ENCODE data around the gene THBS3. TPM values are rescaled to one million over a fixed set of nuclear protein-coding genes. Genes with fewer than 3 reads are reported as not detected.

Gene THBS3
- total RNA-seq, 1 experiment from 2014 or later = 33.0 TPM

DNA sequence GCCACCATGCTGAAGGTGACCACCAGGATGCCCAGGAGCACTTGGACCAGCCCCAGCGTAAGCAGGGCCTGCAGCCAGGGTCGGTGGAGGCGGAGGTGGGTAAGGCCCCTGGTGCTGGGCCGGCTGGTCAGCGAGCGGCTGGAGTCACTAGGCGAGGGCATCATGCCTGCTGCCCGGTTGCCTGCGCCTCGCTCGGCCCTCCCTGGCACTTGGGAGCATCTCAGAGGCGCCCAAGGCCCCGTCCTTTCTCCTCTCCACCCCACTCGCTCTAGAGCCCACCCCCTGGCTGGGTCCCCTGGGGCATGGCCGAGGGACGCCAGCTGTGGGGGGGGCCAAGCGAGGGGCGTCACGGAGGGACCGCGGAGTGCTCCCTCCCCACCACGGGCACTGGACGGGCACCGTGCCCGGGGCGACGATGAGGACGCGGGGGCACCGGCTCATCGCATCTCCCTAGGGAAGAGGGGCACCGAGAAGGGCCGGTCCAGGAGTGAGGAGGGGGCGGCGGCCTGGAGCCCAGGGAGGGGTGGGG is 47.1 kb upstream of the THBS3 start:
- CTCF ChIA-PET = interaction anchor here (0.6 to 10.0 kb wide), 4 partner anchors 13 to 532 kb away, joined by 3 to 238 read pairs (median 4); partner anchors contain the start of genes CLK2 and HCN3
- BruUV-seq (replicated peaks) = no TSS peak
- peak; percentile 29 for DNase-seq (ENCODE audit: unreplicated experiment)

DNA sequence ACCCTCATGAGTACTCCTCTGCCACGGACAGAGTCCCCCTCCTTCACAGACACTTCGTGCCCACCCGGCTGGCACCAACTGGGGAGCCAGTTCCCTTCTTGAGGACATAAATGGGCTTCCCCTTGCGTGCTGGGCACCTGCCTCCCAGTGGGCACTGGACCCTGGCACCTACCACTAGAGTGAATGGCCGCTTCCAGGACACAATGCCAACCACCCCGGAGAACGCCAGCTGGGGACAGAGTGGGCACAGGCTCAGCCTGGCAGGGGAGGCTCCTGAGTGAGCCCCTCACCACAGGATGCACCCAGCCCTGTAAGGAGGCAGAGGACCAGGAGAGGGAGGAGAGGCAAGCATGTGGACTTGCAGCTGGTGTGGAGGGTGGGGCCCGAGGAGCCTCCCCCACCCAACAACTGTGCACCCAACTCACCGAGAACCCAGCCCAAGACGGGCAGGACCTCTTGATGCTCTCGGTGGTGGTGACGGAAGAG is 46.6 kb upstream of the THBS3 start:
- Mint-ChIP-seq H3K27me3 (ENCODE audit: insufficient read depth, unreplicated experiment) (no peaks in the 10 kb centered on the region), H3K4me3 (ENCODE audit: unreplicated experiment) (peak overlapping the region; percentile 84), H3K4me1 (ENCODE audit: insufficient read depth, unreplicated experiment) (peaks cover 28% of the 10 kb centered on the region), H3K9me3 (ENCODE audit: unreplicated experiment) (no peaks in the 10 kb centered on the region), H3K36me3 (ENCODE audit: insufficient read depth, unreplicated experiment) (peaks cover 29% of the 10 kb centered on the region), H3K27ac (ENCODE audit: low read depth, unreplicated experiment) (peak overlapping the region; percentile 35)
- ChIA-PET POLR2A (interaction anchor here (0.9 to 7.5 kb wide), 6 partner anchors 7 to 309 kb away, joined by 3 to 45 read pairs (median 8); partner anchors contain the start of genes CLK2, KRTCAP2 and SCAMP3), CTCF (interaction anchor here (0.7 to 10.0 kb wide), 4 partner anchors 13 to 533 kb away, joined by 3 to 238 read pairs (median 30); partner anchors contain the start of genes CLK2, HCN3, MTX1 and THBS3)
- intact Hi-C loops (cut with micrococcal nuclease) = no loop called here
- TF ChIP-seq, protein P1, sequence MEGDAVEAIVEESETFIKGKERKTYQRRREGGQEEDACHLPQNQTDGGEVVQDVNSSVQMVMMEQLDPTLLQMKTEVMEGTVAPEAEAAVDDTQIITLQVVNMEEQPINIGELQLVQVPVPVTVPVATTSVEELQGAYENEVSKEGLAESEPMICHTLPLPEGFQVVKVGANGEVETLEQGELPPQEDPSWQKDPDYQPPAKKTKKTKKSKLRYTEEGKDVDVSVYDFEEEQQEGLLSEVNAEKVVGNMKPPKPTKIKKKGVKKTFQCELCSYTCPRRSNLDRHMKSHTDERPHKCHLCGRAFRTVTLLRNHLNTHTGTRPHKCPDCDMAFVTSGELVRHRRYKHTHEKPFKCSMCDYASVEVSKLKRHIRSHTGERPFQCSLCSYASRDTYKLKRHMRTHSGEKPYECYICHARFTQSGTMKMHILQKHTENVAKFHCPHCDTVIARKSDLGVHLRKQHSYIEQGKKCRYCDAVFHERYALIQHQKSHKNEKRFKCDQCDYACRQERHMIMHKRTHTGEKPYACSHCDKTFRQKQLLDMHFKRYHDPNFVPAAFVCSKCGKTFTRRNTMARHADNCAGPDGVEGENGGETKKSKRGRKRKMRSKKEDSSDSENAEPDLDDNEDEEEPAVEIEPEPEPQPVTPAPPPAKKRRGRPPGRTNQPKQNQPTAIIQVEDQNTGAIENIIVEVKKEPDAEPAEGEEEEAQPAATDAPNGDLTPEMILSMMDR (IDR thresholded peaks at IDR 0.05; ENCODE audit: unreplicated experiment) = no peak
- DNase-seq (ENCODE audit: unreplicated experiment) = no peak
- no TSS peak for BruUV-seq (replicated peaks)

More for the DNA sequence above, 47.1 kb upstream of the THBS3 start:
- no peaks in the 10 kb centered on the region for H3K27me3 Mint-ChIP-seq (ENCODE audit: insufficient read depth, unreplicated experiment)
- no peaks in the 10 kb centered on the region for H3K9me3 Mint-ChIP-seq (ENCODE audit: unreplicated experiment)
- H3K27ac Mint-ChIP-seq (ENCODE audit: low read depth, unreplicated experiment) = peak overlapping the region; percentile 35
- peaks cover 28% of the 10 kb centered on the region for H3K4me1 Mint-ChIP-seq (ENCODE audit: insufficient read depth, unreplicated experiment)
- POLR2A ChIA-PET = interaction anchor here (0.6 to 3.9 kb wide), 11 partner anchors 10 to 397 kb away, joined by 3 to 20 read pairs (median 3); partner anchors contain the start of genes CLK2 and KRTCAP2
- intact Hi-C loops (cut with micrococcal nuclease) = no loop called here
- H3K4me3 Mint-ChIP-seq (ENCODE audit: unreplicated experiment) = peak overlapping the region; percentile 84
- TF ChIP-seq, protein P1 (IDR thresholded peaks at IDR 0.05; ENCODE audit: unreplicated experiment) = no peak
- peaks cover 34% of the 10 kb centered on the region for H3K36me3 Mint-ChIP-seq (ENCODE audit: insufficient read depth, unreplicated experiment)

DNA sequence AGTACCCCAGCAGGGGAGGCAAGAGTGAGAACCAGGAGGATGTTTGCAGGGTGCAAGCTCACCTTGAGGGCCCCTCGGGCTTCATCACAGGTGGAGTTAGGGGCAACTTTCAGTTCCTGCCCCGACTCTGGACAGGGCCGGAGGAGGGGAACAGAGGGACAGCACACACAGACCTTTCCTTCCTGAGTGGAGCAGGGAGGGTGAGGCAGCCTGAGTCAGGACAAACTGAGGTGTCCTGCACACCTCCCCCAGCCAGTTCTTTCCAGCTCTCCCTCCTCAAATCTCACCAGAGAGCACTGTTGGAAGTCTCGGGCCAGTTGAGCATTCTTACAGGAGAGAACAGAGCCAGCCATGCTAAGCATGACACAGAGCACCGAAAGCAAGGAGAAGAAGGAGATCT is 46.1 kb upstream of the THBS3 start:
- peaks cover 28% of the 10 kb centered on the region for H3K4me1 Mint-ChIP-seq (ENCODE audit: insufficient read depth, unreplicated experiment)
- H3K4me3 Mint-ChIP-seq (ENCODE audit: unreplicated experiment) = peak overlapping the region; percentile 84
- peaks cover 24% of the 10 kb centered on the region for H3K36me3 Mint-ChIP-seq (ENCODE audit: insufficient read depth, unreplicated experiment)
- H3K27me3 Mint-ChIP-seq (ENCODE audit: insufficient read depth, unreplicated experiment) = no peaks in the 10 kb centered on the region
- CTCF ChIA-PET = interaction anchor here (0.7 to 10.0 kb wide), 4 partner anchors 16 to 533 kb away, joined by 3 to 238 read pairs (median 30); partner anchors contain the start of genes CLK2, HCN3, MTX1 and THBS3
- BruUV-seq (replicated peaks) = no TSS peak
- no peak for DNase-seq (ENCODE audit: unreplicated experiment)
- no peaks in the 10 kb centered on the region for H3K9me3 Mint-ChIP-seq (ENCODE audit: unreplicated experiment)
- TF ChIP-seq, protein P1 (IDR thresholded peaks at IDR 0.05; ENCODE audit: unreplicated experiment) = no peak
- peak overlapping the region; percentile 35 for H3K27ac Mint-ChIP-seq (ENCODE audit: low read depth, unreplicated experiment)
- intact Hi-C loops (cut with micrococcal nuclease) = no loop called here
- POLR2A ChIA-PET = interaction anchor here (1.0 to 7.5 kb wide), 5 partner anchors 8 to 310 kb away, joined by 3 to 45 read pairs (median 9); partner anchors contain the start of genes CLK2 and SCAMP3

DNA sequence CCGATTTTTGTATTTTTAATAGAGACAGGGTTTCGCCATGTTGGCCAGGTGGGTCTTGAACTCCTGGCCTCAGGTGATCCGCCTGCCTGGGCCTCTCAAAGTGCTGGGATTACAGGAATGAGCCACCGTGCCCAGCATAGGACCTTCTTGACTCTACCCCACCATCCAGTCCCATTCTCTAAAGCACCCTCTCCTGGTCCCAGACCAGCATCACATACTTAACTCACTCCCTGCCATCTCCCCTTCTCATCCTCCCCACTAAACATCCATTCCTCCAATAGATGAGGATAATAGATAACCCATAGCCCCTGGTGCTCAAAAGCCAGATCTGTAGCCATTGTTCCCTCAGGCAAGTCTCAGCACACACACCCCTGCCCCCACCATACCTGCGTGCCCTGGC is 45.5 kb upstream of the THBS3 start:
- ChIA-PET POLR2A (interaction anchor here (1.1 to 7.5 kb wide), 5 partner anchors 8 to 71 kb away, joined by 9 to 45 read pairs (median 20); partner anchors contain the start of genes CLK2 and SCAMP3), CTCF (interaction anchor here (0.7 to 10.0 kb wide), 5 partner anchors 12 to 287 kb away, joined by 4 to 238 read pairs (median 86); partner anchors contain the start of genes CLK2, HCN3, MTX1 and RUSC1)
- Mint-ChIP-seq H3K27me3 (ENCODE audit: insufficient read depth, unreplicated experiment) (no peaks in the 10 kb centered on the region), H3K4me3 (ENCODE audit: unreplicated experiment) (peak overlapping the region; percentile 84), H3K4me1 (ENCODE audit: insufficient read depth, unreplicated experiment) (peaks cover 28% of the 10 kb centered on the region), H3K9me3 (ENCODE audit: unreplicated experiment) (no peaks in the 10 kb centered on the region), H3K27ac (ENCODE audit: low read depth, unreplicated experiment) (no peak overlapping the region), H3K36me3 (ENCODE audit: insufficient read depth, unreplicated experiment) (peaks cover 19% of the 10 kb centered on the region)
- BruUV-seq (replicated peaks) = no TSS peak
- DNase-seq (ENCODE audit: unreplicated experiment) = no peak
- TF ChIP-seq, protein P1 (IDR thresholded peaks at IDR 0.05; ENCODE audit: unreplicated experiment) = peak; percentile 7
- intact Hi-C loops (cut with micrococcal nuclease) = no loop called here

Data from MCF 10A (cell line).